HepG2 (cell line): ENCODE results near the gene TM2D3. TPM values are rescaled to one million over a fixed set of nuclear protein-coding genes. Genes with fewer than 3 reads are reported as not detected.
A peak's percentile ranks its signal among the peaks of the same experiment; 100 is the strongest.

Experiments
- AHR ChIP-seq: IDR thresholded peaks from 2 replicates; pipeline ENCODE4 v1.6.1; 2018; ENCODE audit warnings: missing genetic modification reagents, missing compliant biosample characterization
- CHD2 ChIP-seq: IDR thresholded peaks from 2 replicates; pipeline ENCODE4 v1.6.1; 2011; ENCODE audit warnings: low read depth, low read length, improper control_type of control experiment
- EHMT2 ChIP-seq: fragments of 200-600 bp; sonication (generic); IDR thresholded peaks from 2 replicates; pipeline ENCODE4 v1.7.0; 2017; ENCODE audit warnings: antibody characterized with exemption, low read depth, low read length, borderline replicate concordance
- HMG20B ChIP-seq: conservative IDR thresholded peaks from 2 replicates; pipeline ENCODE4 v1.6.1; 2016; ENCODE audit warnings: missing genetic modification reagents, missing compliant biosample characterization
- IRX3 ChIP-seq: sonication (generic); formaldehyde crosslinking; IDR thresholded peaks from 2 replicates; pipeline ENCODE4 v1.8.1; 2023; ENCODE audit warnings: mild to moderate bottlenecking, low read depth, missing genetic modification reagents, borderline replicate concordance
- MAFF ChIP-seq: IDR thresholded peaks from 2 replicates; pipeline ENCODE4 v1.6.1; 2011; ENCODE audit warnings: low read depth, low read length, improper control_type of control experiment
- NKX3-1 ChIP-seq: sonication (generic); formaldehyde crosslinking; IDR thresholded peaks from 2 replicates; pipeline ENCODE4 v1.5.0; 2020; ENCODE audit warnings: missing genetic modification reagents
- NR2C2 ChIP-seq: sonication (generic); formaldehyde crosslinking; IDR thresholded peaks from 2 replicates; pipeline ENCODE4 v1.4.0; 2020; ENCODE audit warnings: missing genetic modification reagents, mild to moderate bottlenecking, moderate library complexity, borderline replicate concordance
- PPARG ChIP-seq: conservative IDR thresholded peaks from 2 replicates; pipeline ENCODE4 v1.6.1; 2016; ENCODE audit warnings: missing biosample characterization, missing genetic modification reagents
- SP5 ChIP-seq: IDR thresholded peaks from 2 replicates; pipeline ENCODE4 v1.6.1; 2016; ENCODE audit warnings: low read depth, borderline replicate concordance
- TRIM24 ChIP-seq: sonication (generic); formaldehyde crosslinking; IDR thresholded peaks from 2 replicates; pipeline ENCODE4 v1.8.0; 2022; ENCODE audit warnings: mild to moderate bottlenecking, missing genetic modification reagents
- ZFP82 ChIP-seq: sonication (generic); formaldehyde crosslinking; IDR thresholded peaks from 2 replicates; pipeline ENCODE4 v1.5.1; 2020; ENCODE audit warnings: mild to moderate bottlenecking, missing genetic modification reagents, borderline replicate concordance
- ZNF232 ChIP-seq: sonication (generic); formaldehyde crosslinking; IDR thresholded peaks from 2 replicates; pipeline ENCODE4 v1.4.0; 2020; ENCODE audit warnings: missing genetic modification reagents, borderline replicate concordance
- ZNF264 ChIP-seq: sonication (generic); formaldehyde crosslinking; IDR thresholded peaks from 2 replicates; pipeline ENCODE4 v1.4.0; 2020; ENCODE audit warnings: missing genetic modification reagents
- ZNF292 ChIP-seq: sonication (generic); formaldehyde crosslinking; IDR thresholded peaks from 2 replicates; pipeline ENCODE4 v1.8.1; 2022; ENCODE audit warnings: mild to moderate bottlenecking, low read depth, missing genetic modification reagents, borderline replicate concordance
- ZNF30 ChIP-seq: sonication (generic); formaldehyde crosslinking; IDR thresholded peaks from 2 replicates; pipeline ENCODE4 v1.5.0; 2020; ENCODE audit warnings: mild to moderate bottlenecking, missing genetic modification reagents
- ZNF543 ChIP-seq: sonication (generic); formaldehyde crosslinking; IDR thresholded peaks from 2 replicates; pipeline ENCODE4 v1.4.0; 2020; ENCODE audit warnings: mild to moderate bottlenecking, missing genetic modification reagents
- ZNF546 ChIP-seq: sonication (generic); formaldehyde crosslinking; conservative IDR thresholded peaks from 2 replicates; pipeline ENCODE4 v1.8.1; 2023; ENCODE audit warnings: mild to moderate bottlenecking, missing genetic modification reagents
- ZNF616 ChIP-seq: sonication (generic); formaldehyde crosslinking; IDR thresholded peaks from 2 replicates; pipeline ENCODE4 v1.5.0; 2020; ENCODE audit warnings: low read depth, mild to moderate bottlenecking, missing genetic modification reagents
- ZNF772 ChIP-seq: sonication (generic); formaldehyde crosslinking; IDR thresholded peaks from 2 replicates; pipeline ENCODE4 v1.5.0; 2020; ENCODE audit warnings: mild to moderate bottlenecking, missing genetic modification reagents
- ZNF816 ChIP-seq: sonication (generic); formaldehyde crosslinking; IDR thresholded peaks from 2 replicates; pipeline ENCODE4 v1.8.0; 2022; ENCODE audit warnings: missing genetic modification reagents, mild to moderate bottlenecking, borderline replicate concordance
- ZSCAN25 ChIP-seq: sonication (generic); formaldehyde crosslinking; IDR thresholded peaks from 2 replicates; pipeline ENCODE4 v1.8.0; 2022; ENCODE audit warnings: mild to moderate bottlenecking, missing genetic modification reagents
- polyA plus RNA-seq, 8 experiments: library from polyadenylated mRNA; depleted of rRNA in 3 of 8; stranded (reverse) in 7 of 8; unstranded in 1 of 8; fragments of >200 nt; fragmentation: Illumina TruSeq in 4 of 8; extraction: Trizol in 4 of 8; gene quantifications; 2 replicates each; pipeline versions ENCODE4 v1.2.1 to v1.2.3, GENCODE V29; 2011 to 2016; ENCODE audit warnings: low read depth in 4 of 8, missing spikeins in 1 of 8, mixed read lengths in 1 of 8; ENCODE audit not compliant: insufficient read depth in 1 of 8
- total RNA-seq, 5 experiments: library from RNA; depleted of rRNA; stranded (reverse); fragments of >200 nt; fragmentation: Illumina TruSeq; extraction: Trizol; gene quantifications; 2 replicates each; pipeline ENCODE4 v1.2.3, GENCODE V29; 2016; ENCODE audit warnings: low read depth in 1 of 5
- TF ChIP-seq, protein P1 (sequence below): sonication (generic); formaldehyde crosslinking; IDR thresholded peaks from 2 replicates; pipeline ENCODE4 v1.5.1; 2020; ENCODE audit warnings: missing genetic modification reagents, mild to moderate bottlenecking, borderline replicate concordance
- TF ChIP-seq, protein P2 (sequence below): sonication (generic); formaldehyde crosslinking; conservative IDR thresholded peaks from 2 replicates; pipeline ENCODE4 v1.8.0; 2022; ENCODE audit warnings: missing genetic modification reagents
- TF ChIP-seq, protein P3 (sequence below): IDR thresholded peaks from 2 replicates; pipeline ENCODE4 v1.6.1; 2018; ENCODE audit warnings: missing genetic modification reagents
- TF ChIP-seq, protein P4 (sequence below): IDR thresholded peaks from 2 replicates; pipeline ENCODE4 v1.6.1; 2016; ENCODE audit warnings: control low read depth
- TF ChIP-seq, protein P5 (sequence below): sonication (generic); formaldehyde crosslinking; IDR thresholded peaks from 2 replicates; pipeline ENCODE4 v1.4.0; 2020; ENCODE audit warnings: mild to moderate bottlenecking, missing genetic modification reagents

The TM2D3 gene
- total and polyA plus RNA-seq, 2 of the 13 experiments (the other 11 are each of a cell fraction or from before 2014, with no cell fraction given): 31.1 to 72.7 TPM

DNA sequence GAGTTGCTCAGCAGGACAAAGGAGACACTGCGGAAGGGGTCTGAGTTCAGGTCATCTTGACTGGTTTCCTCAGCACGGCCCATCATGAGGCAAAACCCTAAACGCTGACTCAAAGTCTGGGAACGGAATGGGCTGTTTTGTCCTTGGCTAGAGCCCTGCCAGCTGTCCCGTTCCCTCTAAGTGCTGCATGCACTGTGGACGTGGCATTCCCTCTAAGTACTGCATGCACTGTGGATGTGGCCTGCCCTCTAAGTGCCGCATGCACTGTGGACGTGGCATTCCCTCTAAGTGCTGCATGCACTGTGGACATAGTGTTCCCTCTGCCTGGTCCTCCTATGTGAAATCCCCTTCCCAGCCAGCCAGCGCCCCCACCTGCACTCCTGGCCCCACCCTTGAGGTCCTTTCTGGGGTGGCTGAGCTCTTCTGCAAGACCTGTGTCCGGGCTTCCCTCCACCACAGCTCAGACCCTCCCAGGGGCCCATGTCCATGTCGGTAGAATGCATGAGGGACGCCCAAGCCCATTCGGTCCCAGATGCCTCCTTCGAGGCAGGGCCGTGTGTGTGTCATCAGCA lies 36.7 kb downstream of the TM2D3 start (continued):
- TF ChIP-seq, protein P1, sequence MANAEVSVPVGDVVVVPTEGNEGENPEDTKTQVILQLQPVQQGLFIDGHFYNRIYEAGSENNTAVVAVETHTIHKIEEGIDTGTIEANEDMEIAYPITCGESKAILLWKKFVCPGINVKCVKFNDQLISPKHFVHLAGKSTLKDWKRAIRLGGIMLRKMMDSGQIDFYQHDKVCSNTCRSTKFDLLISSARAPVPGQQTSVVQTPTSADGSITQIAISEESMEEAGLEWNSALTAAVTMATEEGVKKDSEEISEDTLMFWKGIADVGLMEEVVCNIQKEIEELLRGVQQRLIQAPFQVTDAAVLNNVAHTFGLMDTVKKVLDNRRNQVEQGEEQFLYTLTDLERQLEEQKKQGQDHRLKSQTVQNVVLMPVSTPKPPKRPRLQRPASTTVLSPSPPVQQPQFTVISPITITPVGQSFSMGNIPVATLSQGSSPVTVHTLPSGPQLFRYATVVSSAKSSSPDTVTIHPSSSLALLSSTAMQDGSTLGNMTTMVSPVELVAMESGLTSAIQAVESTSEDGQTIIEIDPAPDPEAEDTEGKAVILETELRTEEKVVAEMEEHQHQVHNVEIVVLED: no peak; the same call in 1 of the 2 replicates
- TF ChIP-seq ZNF30 (CRISPR knock-in tag) (no peak), PPARG (no peak), ZNF232 (CRISPR knock-in tag) (no peak), ZNF264 (CRISPR knock-in tag) (no peak), NKX3-1 (no peak), EHMT2 (no peak), NR2C2 (CRISPR knock-in tag) (no peak), TRIM24 (CRISPR knock-in tag) (no peak), ZSCAN25 (CRISPR knock-in tag) (no peak), AHR (no peak), ZNF543 (CRISPR knock-in tag) (0 out of 2 replicates have a peak, but pooled peaks have one; percentile 4), MAFF (no peak), ZFP82 (no peak), IRX3 (CRISPR knock-in tag) (no peak), ZNF772 (CRISPR knock-in tag) (peak; percentile 39; the same call in 1 of the 2 replicates), ZNF546 (CRISPR knock-in tag) (0 out of 2 replicates have a peak, but pooled peaks have one; percentile 70), HMG20B (CRISPR knock-in tag) (no peak), CHD2 (no peak), ZNF292 (CRISPR knock-in tag) (no peak), ZNF616 (CRISPR knock-in tag) (no peak), SP5 (CRISPR knock-in tag) (no peak), ZNF816 (CRISPR knock-in tag) (no peak)
- TF ChIP-seq, protein P2, sequence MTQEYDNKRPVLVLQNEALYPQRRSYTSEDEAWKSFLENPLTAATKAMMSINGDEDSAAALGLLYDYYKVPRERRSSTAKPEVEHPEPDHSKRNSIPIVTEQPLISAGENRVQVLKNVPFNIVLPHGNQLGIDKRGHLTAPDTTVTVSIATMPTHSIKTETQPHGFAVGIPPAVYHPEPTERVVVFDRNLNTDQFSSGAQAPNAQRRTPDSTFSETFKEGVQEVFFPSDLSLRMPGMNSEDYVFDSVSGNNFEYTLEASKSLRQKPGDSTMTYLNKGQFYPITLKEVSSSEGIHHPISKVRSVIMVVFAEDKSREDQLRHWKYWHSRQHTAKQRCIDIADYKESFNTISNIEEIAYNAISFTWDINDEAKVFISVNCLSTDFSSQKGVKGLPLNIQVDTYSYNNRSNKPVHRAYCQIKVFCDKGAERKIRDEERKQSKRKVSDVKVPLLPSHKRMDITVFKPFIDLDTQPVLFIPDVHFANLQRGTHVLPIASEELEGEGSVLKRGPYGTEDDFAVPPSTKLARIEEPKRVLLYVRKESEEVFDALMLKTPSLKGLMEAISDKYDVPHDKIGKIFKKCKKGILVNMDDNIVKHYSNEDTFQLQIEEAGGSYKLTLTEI: no peak
- TF ChIP-seq, protein P3, sequence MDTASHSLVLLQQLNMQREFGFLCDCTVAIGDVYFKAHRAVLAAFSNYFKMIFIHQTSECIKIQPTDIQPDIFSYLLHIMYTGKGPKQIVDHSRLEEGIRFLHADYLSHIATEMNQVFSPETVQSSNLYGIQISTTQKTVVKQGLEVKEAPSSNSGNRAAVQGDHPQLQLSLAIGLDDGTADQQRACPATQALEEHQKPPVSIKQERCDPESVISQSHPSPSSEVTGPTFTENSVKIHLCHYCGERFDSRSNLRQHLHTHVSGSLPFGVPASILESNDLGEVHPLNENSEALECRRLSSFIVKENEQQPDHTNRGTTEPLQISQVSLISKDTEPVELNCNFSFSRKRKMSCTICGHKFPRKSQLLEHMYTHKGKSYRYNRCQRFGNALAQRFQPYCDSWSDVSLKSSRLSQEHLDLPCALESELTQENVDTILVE: no peak
- TF ChIP-seq, protein P4, sequence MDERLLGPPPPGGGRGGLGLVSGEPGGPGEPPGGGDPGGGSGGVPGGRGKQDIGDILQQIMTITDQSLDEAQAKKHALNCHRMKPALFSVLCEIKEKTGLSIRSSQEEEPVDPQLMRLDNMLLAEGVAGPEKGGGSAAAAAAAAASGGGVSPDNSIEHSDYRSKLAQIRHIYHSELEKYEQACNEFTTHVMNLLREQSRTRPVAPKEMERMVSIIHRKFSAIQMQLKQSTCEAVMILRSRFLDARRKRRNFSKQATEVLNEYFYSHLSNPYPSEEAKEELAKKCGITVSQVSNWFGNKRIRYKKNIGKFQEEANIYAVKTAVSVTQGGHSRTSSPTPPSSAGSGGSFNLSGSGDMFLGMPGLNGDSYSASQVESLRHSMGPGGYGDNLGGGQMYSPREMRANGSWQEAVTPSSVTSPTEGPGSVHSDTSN: no peak
- TF ChIP-seq, protein P5, sequence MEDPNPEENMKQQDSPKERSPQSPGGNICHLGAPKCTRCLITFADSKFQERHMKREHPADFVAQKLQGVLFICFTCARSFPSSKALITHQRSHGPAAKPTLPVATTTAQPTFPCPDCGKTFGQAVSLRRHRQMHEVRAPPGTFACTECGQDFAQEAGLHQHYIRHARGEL (CRISPR knock-in tag): no peak
